Measurements from ENCODE around the gene FAM53B. TPM values are rescaled to one million over a fixed set of nuclear protein-coding genes. Genes with fewer than 3 reads are reported as not detected.
A peak's percentile ranks its signal among the peaks of the same experiment; 100 is the strongest.

FAM53B gene
- total RNA-seq, 2 donors from 2014 or later = 17.1 to 21.1 TPM

GRCh38 chr10:124598196-124598595, 146.0 kb downstream of the FAM53B start:
- H3K27ac ChIP-seq = no peak overlapping the region
- H3K36me3 ChIP-seq (replicated peaks in 1 of 2; ENCODE audit: insufficient read depth in 1 of 2, low read depth in 2 of 2) = no peaks in the 10 kb centered on the region
- no peak overlapping the region for H3K4me3 ChIP-seq
- 76 to 90% methylated on average over 2 to 3 of the region's 6 CpGs for WGBS, 2 donors
- DNase-seq = no peak
- peaks cover 8% of the 10 kb centered on the region for H3K4me1 ChIP-seq
- intact Hi-C loops (cut with DNase I) = no loop called here
- no peaks in the 10 kb centered on the region for H3K27me3 ChIP-seq
- no peak for ATAC-seq
- no peak for TF ChIP-seq POLR2A (IDR thresholded peaks at IDR 0.05)
- TF ChIP-seq, protein P1, sequence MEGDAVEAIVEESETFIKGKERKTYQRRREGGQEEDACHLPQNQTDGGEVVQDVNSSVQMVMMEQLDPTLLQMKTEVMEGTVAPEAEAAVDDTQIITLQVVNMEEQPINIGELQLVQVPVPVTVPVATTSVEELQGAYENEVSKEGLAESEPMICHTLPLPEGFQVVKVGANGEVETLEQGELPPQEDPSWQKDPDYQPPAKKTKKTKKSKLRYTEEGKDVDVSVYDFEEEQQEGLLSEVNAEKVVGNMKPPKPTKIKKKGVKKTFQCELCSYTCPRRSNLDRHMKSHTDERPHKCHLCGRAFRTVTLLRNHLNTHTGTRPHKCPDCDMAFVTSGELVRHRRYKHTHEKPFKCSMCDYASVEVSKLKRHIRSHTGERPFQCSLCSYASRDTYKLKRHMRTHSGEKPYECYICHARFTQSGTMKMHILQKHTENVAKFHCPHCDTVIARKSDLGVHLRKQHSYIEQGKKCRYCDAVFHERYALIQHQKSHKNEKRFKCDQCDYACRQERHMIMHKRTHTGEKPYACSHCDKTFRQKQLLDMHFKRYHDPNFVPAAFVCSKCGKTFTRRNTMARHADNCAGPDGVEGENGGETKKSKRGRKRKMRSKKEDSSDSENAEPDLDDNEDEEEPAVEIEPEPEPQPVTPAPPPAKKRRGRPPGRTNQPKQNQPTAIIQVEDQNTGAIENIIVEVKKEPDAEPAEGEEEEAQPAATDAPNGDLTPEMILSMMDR (IDR thresholded peaks at IDR 0.05) = no peak
- no peaks in the 10 kb centered on the region for H3K9me3 ChIP-seq

GRCh38 chr10:124597846-124598165, 146.4 kb downstream of the FAM53B start:
- Histone ChIP-seq H3K9me3 (no peaks in the 10 kb centered on the region), H3K36me3 (replicated peaks in 1 of 2; ENCODE audit: insufficient read depth in 1 of 2, low read depth in 2 of 2) (no peaks in the 10 kb centered on the region), H3K4me3 (no peak overlapping the region), H3K4me1 (peaks cover 8% of the 10 kb centered on the region), H3K27me3 (no peaks in the 10 kb centered on the region), H3K27ac (no peak overlapping the region)
- TF ChIP-seq, protein P1 (IDR thresholded peaks at IDR 0.05) = no peak
- no peak for TF ChIP-seq POLR2A (IDR thresholded peaks at IDR 0.05)
- 80 to 92% methylated on average over 4 to 10 of the region's 10 CpGs for WGBS, 2 donors
- intact Hi-C loops (cut with DNase I) = no loop called here
- no peak for DNase-seq
- ATAC-seq = no peak

GRCh38 chr10:124596962-124597845, 147.0 kb downstream of the FAM53B start:
- no peak for DNase-seq
- peak; percentile 41 for ATAC-seq

DNA sequence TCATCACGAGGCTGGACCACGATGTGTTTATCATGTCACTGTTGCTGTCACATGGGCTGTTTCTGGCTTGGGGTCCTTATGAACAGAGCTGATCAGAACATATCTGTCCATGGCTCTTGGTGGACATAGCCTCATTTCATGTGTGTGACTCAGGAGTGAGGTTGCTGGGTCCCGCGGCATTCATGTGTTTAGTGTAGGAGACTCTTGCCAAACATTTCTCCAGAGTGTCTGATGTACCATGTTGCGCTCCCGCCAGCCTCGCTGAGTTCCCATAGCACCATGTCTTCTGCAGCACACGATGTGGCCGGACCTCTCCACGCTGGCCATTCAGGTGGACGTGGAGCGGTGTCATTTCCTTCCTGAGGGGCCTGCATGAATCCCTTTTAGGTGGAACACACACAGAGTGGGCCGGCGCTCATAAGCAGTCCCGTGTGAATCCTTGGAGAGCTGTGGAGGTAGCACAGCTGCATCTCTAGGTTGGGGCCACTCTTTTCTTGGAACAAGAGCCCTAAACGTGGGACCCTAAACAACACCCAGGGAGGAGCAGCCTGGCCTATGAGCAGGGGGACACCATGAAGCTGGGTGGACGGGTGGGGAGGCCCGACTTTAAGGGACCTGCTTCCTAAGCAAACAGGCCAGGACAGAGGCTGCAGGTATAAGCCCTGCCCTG, 147.9 kb downstream of the FAM53B start:
- Histone ChIP-seq H3K27me3 (no peaks in the 10 kb centered on the region), H3K4me3 (no peak overlapping the region), H3K9me3 (no peaks in the 10 kb centered on the region), H3K4me1 (peaks cover 8% of the 10 kb centered on the region), H3K27ac (no peak overlapping the region), H3K36me3 (replicated peaks in 1 of 2; ENCODE audit: insufficient read depth in 1 of 2, low read depth in 2 of 2) (no peaks in the 10 kb centered on the region)
- 82 to 86% methylated on average over 13 to 18 of the region's 18 CpGs for WGBS, 2 donors
- DNase-seq = no peak
- intact Hi-C loops (cut with DNase I) = no loop called here
- ATAC-seq = no peak
- TF ChIP-seq, protein P1 (IDR thresholded peaks at IDR 0.05) = no peak
- no peak for TF ChIP-seq POLR2A (IDR thresholded peaks at IDR 0.05)

More at GRCh38 chr10:124596962-124597845, 147.0 kb downstream of the FAM53B start:
- Histone ChIP-seq H3K27me3 (no peaks in the 10 kb centered on the region), H3K27ac (no peak overlapping the region), H3K36me3 (replicated peaks in 1 of 2; ENCODE audit: insufficient read depth in 1 of 2, low read depth in 2 of 2) (no peaks in the 10 kb centered on the region), H3K9me3 (no peaks in the 10 kb centered on the region), H3K4me3 (no peak overlapping the region), H3K4me1 (peaks cover 8% of the 10 kb centered on the region)
- intact Hi-C loops (cut with DNase I) = no loop called here
- TF ChIP-seq, protein P1 (IDR thresholded peaks at IDR 0.05) = no peak
- TF ChIP-seq POLR2A (IDR thresholded peaks at IDR 0.05) = no peak
- WGBS, 2 donors = 65 to 68% methylated on average over 16 to 21 of the region's 21 CpGs

Measured in body of pancreas (tissue), 4 donors.